ENCODE measurements around the gene CEP72. TPM values are rescaled to one million over a fixed set of nuclear protein-coding genes. Genes with fewer than 3 reads are reported as not detected.

The CEP72 gene
- total RNA-seq, 1 donor from 2014 or later = 32.4 TPM

- no peaks in the 10 kb centered on the region for H3K36me3 Mint-ChIP-seq (ENCODE audit: low read depth)
- no peaks in the 10 kb centered on the region for H3K9me3 Mint-ChIP-seq
- H3K27ac Mint-ChIP-seq = no peak overlapping the region
- H3K4me3 Mint-ChIP-seq = no peak overlapping the region
- intact Hi-C loops (cut with micrococcal nuclease) = no loop called here
- no peak for DNase-seq (ENCODE audit: low spot score)
- H3K4me1 Mint-ChIP-seq (ENCODE audit: low read depth) = peaks cover 17% of the 10 kb centered on the region
- H3K27me3 Mint-ChIP-seq (ENCODE audit: insufficient read depth) = peaks cover 2% of the 10 kb centered on the region
These were observed 6.1 kb upstream of the CEP72 start for GRCh38 chr5:606061-606460.

GRCh38 chr5:606526-607399 lies 5.4 kb upstream of the CEP72 start:
- H3K27ac Mint-ChIP-seq = no peak overlapping the region

DNA sequence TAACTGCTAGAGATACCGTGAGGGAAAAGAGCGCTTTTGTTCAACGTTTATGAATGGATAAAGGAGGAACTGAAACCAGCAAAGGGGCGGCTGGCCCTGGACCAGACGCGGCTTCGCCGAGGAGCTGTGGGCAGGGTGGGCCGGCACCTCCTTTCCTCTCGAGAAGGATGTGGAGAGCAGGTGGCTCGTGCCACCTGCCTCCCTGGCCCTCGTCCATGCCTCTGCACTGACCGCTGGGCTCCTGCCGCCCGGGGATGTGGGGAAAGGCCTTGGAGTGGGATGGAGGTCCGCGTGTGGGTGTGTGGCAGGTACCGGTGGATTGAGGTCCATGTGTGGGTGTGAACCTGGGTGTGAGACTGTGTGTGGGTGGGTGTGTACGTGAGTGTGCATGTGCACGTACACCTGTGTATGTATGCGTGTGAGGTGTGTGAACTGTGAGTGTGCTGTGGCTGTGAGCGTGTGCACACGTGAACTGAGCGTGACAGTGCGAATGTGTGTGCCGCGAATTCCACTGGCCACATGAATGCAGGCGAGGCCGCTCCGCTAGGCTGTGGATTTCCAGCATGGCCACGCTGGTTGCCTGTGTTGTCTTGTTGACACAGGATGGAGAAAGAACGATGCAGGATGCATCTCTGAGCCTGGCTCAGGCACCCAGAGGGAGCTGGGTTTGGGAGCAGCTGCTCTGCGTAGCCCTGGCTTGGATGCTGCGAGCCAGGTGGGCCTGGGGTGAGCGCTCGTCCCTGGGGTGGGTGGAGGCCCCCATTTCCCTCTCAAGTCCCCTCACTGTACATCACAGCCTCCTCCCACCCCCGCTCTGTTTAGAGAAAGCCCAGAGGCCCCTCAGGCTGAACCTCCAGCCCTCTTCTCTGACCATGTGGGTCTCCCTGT lies 4.4 kb upstream of the CEP72 start:
- Mint-ChIP-seq H3K4me3 (peak overlapping the region; percentile 11), H3K27ac (peak overlapping the region; percentile 40), H3K4me1 (ENCODE audit: low read depth) (peaks cover 25% of the 10 kb centered on the region), H3K36me3 (ENCODE audit: low read depth) (no peaks in the 10 kb centered on the region), H3K9me3 (no peaks in the 10 kb centered on the region), H3K27me3 (ENCODE audit: insufficient read depth) (peaks cover under 1% of the 10 kb centered on the region)
- intact Hi-C loops (cut with micrococcal nuclease) = no loop called here
- DNase-seq (ENCODE audit: low spot score) = no peak

More at GRCh38 chr5:606526-607399, 5.4 kb upstream of the CEP72 start:
- H3K4me1 Mint-ChIP-seq (ENCODE audit: low read depth) = peaks cover 23% of the 10 kb centered on the region
- no peak for DNase-seq (ENCODE audit: low spot score)
- no peaks in the 10 kb centered on the region for H3K36me3 Mint-ChIP-seq (ENCODE audit: low read depth)
- peaks cover 2% of the 10 kb centered on the region for H3K27me3 Mint-ChIP-seq (ENCODE audit: insufficient read depth)
- H3K4me3 Mint-ChIP-seq = no peak overlapping the region
- intact Hi-C loops (cut with micrococcal nuclease) = no loop called here
- H3K9me3 Mint-ChIP-seq = no peaks in the 10 kb centered on the region

GRCh38 chr5:608429-609370 lies 3.4 kb upstream of the CEP72 start:
- no peak for DNase-seq (ENCODE audit: low spot score)
- H3K27ac Mint-ChIP-seq = no peak overlapping the region
- no peaks in the 10 kb centered on the region for H3K36me3 Mint-ChIP-seq (ENCODE audit: low read depth)

GRCh38 chr5:609506-609905 lies 2.6 kb upstream of the CEP72 start:
- Mint-ChIP-seq H3K27ac (no peak overlapping the region), H3K4me3 (no peak overlapping the region), H3K27me3 (ENCODE audit: insufficient read depth) (no peaks in the 10 kb centered on the region), H3K36me3 (ENCODE audit: low read depth) (peaks cover under 1% of the 10 kb centered on the region), H3K4me1 (ENCODE audit: low read depth) (peaks cover 36% of the 10 kb centered on the region), H3K9me3 (no peaks in the 10 kb centered on the region)
- DNase-seq (ENCODE audit: low spot score) = no peak
- intact Hi-C loops (cut with micrococcal nuclease) = no loop called here

More at GRCh38 chr5:608429-609370, 3.4 kb upstream of the CEP72 start:
- Mint-ChIP-seq H3K9me3 (no peaks in the 10 kb centered on the region), H3K4me3 (no peak overlapping the region), H3K4me1 (ENCODE audit: low read depth) (peaks cover 29% of the 10 kb centered on the region), H3K27me3 (ENCODE audit: insufficient read depth) (no peaks in the 10 kb centered on the region)
- intact Hi-C loops (cut with micrococcal nuclease) = no loop called here

GRCh38 chr5:610011-610743 lies 2.0 kb upstream of the CEP72 start:
- no peaks in the 10 kb centered on the region for H3K9me3 Mint-ChIP-seq
- peak overlapping the region; percentile 0 for H3K27ac Mint-ChIP-seq
- H3K36me3 Mint-ChIP-seq (ENCODE audit: low read depth) = peaks cover 5% of the 10 kb centered on the region

DNA sequence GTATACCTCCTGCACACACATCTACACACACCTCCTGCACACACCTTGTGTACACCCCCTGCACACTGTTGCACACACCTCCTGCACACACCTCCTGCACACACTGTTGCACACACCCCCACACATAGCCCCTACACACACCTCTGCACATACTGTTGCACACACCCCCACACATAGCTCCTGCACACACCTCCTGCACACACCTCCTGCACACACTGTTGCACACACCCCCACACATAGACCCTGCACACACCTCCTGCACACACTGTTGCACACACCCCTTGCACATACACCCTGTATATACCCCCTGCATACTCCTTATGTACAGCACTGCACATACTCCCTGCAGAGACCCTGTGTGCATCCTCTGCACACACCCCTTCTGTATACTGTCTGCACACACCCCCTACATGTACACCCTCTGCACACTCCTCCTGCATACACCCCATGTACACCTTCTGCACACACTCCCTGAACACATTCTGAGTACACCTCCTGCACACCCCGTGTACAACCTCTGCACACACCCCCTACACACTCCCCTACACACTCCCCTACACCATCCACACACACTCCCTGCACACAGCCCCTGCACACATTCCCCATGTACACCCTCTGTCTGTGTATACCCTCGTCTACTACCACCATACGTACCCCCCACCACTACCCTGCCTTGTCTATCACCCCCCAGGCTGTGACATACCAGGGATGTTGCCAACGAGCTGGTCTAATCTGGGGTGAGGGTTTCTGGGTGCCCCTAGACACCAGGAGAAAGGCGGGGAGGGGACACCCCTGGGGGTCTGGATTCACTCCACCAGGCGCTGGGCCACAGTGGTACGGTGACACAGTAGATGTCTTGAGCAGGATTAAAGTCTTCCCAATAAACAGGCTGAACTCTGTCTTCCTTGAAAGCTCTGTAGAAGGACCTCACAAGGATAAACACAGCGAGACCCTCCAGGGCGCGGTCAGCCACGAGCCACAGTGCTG lies 1.1 kb upstream of the CEP72 start:
- Mint-ChIP-seq H3K4me1 (ENCODE audit: low read depth) (peaks cover 47% of the 10 kb centered on the region), H3K27ac (peak overlapping the region; percentile 77), H3K9me3 (no peaks in the 10 kb centered on the region), H3K4me3 (peak overlapping the region; percentile 74), H3K27me3 (ENCODE audit: insufficient read depth) (no peaks in the 10 kb centered on the region), H3K36me3 (ENCODE audit: low read depth) (peaks cover 9% of the 10 kb centered on the region)
- intact Hi-C loops (cut with micrococcal nuclease) = loop anchor here (2.0 to 10.0 kb wide), 3 partner anchors 82 to 279 kb away; partner anchors contain the start of gene EXOC3
- no peak for DNase-seq (ENCODE audit: low spot score)

More at GRCh38 chr5:610011-610743, 2.0 kb upstream of the CEP72 start:
- intact Hi-C loops (cut with micrococcal nuclease) = loop anchor here (2.0 to 10.0 kb wide), 3 partner anchors 81 to 278 kb away; partner anchors contain the start of gene EXOC3
- DNase-seq (ENCODE audit: low spot score) = no peak
- peak overlapping the region; percentile 74 for H3K4me3 Mint-ChIP-seq
- H3K4me1 Mint-ChIP-seq (ENCODE audit: low read depth) = peaks cover 40% of the 10 kb centered on the region
- no peaks in the 10 kb centered on the region for H3K27me3 Mint-ChIP-seq (ENCODE audit: insufficient read depth)

DNA sequence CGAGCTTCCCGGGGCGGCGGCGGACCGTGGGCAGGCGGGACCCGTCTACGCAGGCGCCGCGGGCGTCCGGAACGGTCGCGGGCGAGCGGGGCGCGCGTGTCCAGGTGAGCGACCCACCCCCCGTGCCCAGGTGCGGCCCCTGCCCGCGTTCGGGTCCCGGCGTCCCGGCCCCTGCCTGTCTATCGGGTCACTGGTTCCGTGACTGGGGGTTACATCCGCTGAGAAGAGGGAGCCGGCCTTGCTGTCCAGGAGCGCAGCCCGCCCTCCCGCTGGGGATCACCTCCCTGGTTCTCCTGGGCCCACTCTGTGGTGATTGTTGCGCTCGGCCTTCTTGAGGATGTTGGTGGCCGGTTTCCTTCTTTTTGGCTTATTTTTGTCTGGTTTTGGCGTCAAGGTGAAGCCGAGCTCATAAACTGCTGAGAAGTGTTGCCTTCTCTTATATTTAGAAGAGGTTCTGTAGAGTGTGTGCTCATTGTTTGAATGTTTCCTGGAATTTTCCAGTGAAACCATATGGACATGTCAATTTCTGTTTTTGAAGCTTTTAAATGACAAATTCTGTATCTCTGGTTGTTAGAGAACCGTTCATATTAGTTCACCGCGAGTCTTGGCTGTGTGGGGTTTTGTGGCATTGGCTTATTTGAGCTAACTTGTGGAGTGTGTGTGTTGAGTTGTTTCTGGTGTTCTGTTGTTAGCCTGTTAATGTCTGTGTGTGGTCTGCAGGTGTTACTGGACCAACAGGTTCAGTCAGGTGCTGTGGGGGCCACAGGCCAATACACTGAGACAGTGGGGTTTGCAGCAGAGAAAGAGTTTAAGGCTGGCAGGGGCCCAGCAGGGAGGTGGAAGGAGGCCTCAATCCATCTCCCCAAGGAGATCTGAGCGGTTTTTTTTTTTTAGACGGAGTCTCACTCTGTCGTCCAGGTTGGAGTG lies 621 bp downstream of the CEP72 start:
- intact Hi-C loops (cut with micrococcal nuclease) = loop anchor here (1.0 to 10.0 kb wide), 5 partner anchors 80 to 280 kb away; partner anchors contain the start of genes BRD9, EXOC3, TPPP and TRIP13
- H3K27me3 Mint-ChIP-seq (ENCODE audit: insufficient read depth) = no peaks in the 10 kb centered on the region

DNA sequence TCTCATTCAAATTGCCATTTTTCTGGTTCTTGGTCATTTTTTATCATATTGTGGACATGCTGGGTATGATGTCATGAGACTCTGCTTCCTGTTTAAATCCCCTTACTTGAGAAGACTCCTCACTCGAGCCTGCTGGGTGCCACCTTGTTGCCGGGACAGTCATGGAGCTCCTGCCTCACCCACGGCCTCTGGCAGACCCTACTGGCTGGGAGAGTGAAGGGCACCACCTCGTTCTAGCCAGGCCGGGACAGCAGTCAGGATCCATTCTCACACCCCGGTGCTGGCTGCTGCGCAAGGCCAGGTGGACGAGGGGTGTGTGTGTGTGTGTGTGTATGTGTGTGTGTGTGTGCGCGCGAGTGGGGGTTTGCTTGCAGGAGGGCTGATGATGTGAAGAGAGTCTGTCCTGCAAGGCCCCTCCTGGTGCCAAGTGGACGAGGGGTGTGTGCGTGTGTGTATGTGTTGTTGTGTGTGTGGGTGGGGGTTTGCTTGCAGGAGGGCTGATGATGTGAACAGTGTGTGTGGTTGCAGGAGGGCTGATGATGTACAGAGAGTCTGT lies 4.4 kb downstream of the CEP72 start:
- Mint-ChIP-seq H3K27ac (no peak overlapping the region), H3K4me1 (ENCODE audit: low read depth) (peaks cover 32% of the 10 kb centered on the region), H3K9me3 (no peaks in the 10 kb centered on the region), H3K27me3 (ENCODE audit: insufficient read depth) (no peaks in the 10 kb centered on the region), H3K4me3 (no peak overlapping the region), H3K36me3 (ENCODE audit: low read depth) (peaks cover 21% of the 10 kb centered on the region)
- intact Hi-C loops (cut with micrococcal nuclease) = loop anchor here (10.0 kb wide), 1 partner anchor 172 kb away; the partner anchor contains the start of gene EXOC3
- no peak for DNase-seq (ENCODE audit: low spot score)

More for the DNA sequence above, 621 bp downstream of the CEP72 start:
- H3K4me3 Mint-ChIP-seq = peak overlapping the region; percentile 94
- peaks cover 46% of the 10 kb centered on the region for H3K4me1 Mint-ChIP-seq (ENCODE audit: low read depth)
- H3K36me3 Mint-ChIP-seq (ENCODE audit: low read depth) = peaks cover 14% of the 10 kb centered on the region
- no peaks in the 10 kb centered on the region for H3K9me3 Mint-ChIP-seq
- peak overlapping the region; percentile 90 for H3K27ac Mint-ChIP-seq
- DNase-seq (ENCODE audit: low spot score) = no peak

GRCh38 chr5:617896-618295 lies 5.8 kb downstream of the CEP72 start:
- peaks cover 21% of the 10 kb centered on the region for H3K36me3 Mint-ChIP-seq (ENCODE audit: low read depth)
- intact Hi-C loops (cut with micrococcal nuclease) = loop anchor here (10.0 kb wide), 1 partner anchor 173 kb away; the partner anchor contains the start of gene EXOC3
- H3K27ac Mint-ChIP-seq = no peak overlapping the region

More at GRCh38 chr5:617896-618295, 5.8 kb downstream of the CEP72 start:
- peaks cover 28% of the 10 kb centered on the region for H3K4me1 Mint-ChIP-seq (ENCODE audit: low read depth)
- H3K9me3 Mint-ChIP-seq = no peaks in the 10 kb centered on the region
- H3K4me3 Mint-ChIP-seq = no peak overlapping the region
- H3K27me3 Mint-ChIP-seq (ENCODE audit: insufficient read depth) = no peaks in the 10 kb centered on the region
- DNase-seq (ENCODE audit: low spot score) = no peak

All from activated T-helper 1 cell treated with anti-CD3 and anti-CD28 coated beads, Interleukin-12 subunit alpha, Interleukin-12 subunit beta, Interleukin-2, Interleukin-4 antibody, amounts not matched to agents 30 ng/mL and 10 ng/mL and 1 ng/mL, durations not matched to agents 14 hours and 24 hours and 36 hours (primary cell).